SK-N-SH (cell line): Measurements from ENCODE around the gene VWF. TPM values are rescaled to one million over a fixed set of nuclear protein-coding genes. Genes with fewer than 3 reads are reported as not detected.

ENCODE experiments used
- CTCF ChIA-PET: fragments of 300-600, 350-600 bp; formaldehyde crosslinking; extraction: SDS; loops from one replicate; lab custom pipeline; 2021; lab: Yijun Ruan, JAX
- POLR2A ChIA-PET: fragments of 350-600 bp; sonication (Branson Sonifier 250); formaldehyde crosslinking; extraction: SDS; loops from one replicate; lab custom pipeline; 2020; ENCODE audit warnings: antibody characterized with exemption, inconsistent platforms; lab: Yijun Ruan, JAX
- DNase-seq: peaks from one replicate; pipeline ENCODE4 v3.0.0; 2012
- H2AFZ ChIP-seq: fragments of 200-600 bp; sonication (generic); 2 replicates; pipeline ENCODE4 v1.8.1; 2016; ENCODE audit warnings: antibody characterized with exemption, mild to moderate bottlenecking, low read depth
- H3F3A ChIP-seq: fragments of 200-600 bp; sonication (generic); replicated peaks from 2 replicates; pipeline ENCODE3; 2016; ENCODE audit warnings: antibody characterized with exemption, mild to moderate bottlenecking; ENCODE audit not compliant: insufficient read depth
- H3K27ac ChIP-seq, 2 experiments: fragments of 200-500 bp in 1 of 2; fragments of 200-600 bp in 1 of 2; sonication (Bioruptor generic) in 1 of 2; sonication (generic), shearing (Covaris generic) in 1 of 2; 2 replicates each; pipeline versions ENCODE4 v1.5.1 to v1.6.1; 2014 to 2016; ENCODE audit warnings: low read depth in 2 of 2, inconsistent platforms in 1 of 2, low read length in 1 of 2, mild to moderate bottlenecking in 1 of 2, mixed read lengths in 1 of 2
- H3K27me3 ChIP-seq: fragments of 200-600 bp; sonication (generic), shearing (Covaris generic); 2 replicates; pipeline ENCODE4 v1.6.1; 2016; ENCODE audit warnings: mixed run types; ENCODE audit not compliant: insufficient read depth
- H3K36me3 ChIP-seq, 2 experiments: fragments of 200-500 bp in 1 of 2; fragments of 200-600 bp in 1 of 2; sonication (Bioruptor generic) in 1 of 2; sonication (generic) in 1 of 2; replicated peaks in 1 of 2; 2 replicates each; pipeline versions ENCODE3 to v1.5.1; 2014 to 2016; ENCODE audit warnings: low read length in 1 of 2, mild to moderate bottlenecking in 1 of 2; ENCODE audit not compliant: insufficient read depth in 2 of 2, control insufficient read depth in 1 of 2
- H3K4me1 ChIP-seq, 2 experiments: fragments of 200-500 bp in 1 of 2; fragments of 200-600 bp in 1 of 2; sonication (Bioruptor generic) in 1 of 2; sonication (generic), shearing (Covaris generic) in 1 of 2; 2 replicates each; pipeline versions ENCODE4 v1.5.1 to v1.6.1; 2014 to 2016; ENCODE audit warnings: low read depth in 1 of 2, low read length in 1 of 2, mixed run types in 1 of 2; ENCODE audit not compliant: insufficient read depth in 2 of 2, control insufficient read depth in 1 of 2
- H3K4me2 ChIP-seq: fragments of 200-600 bp; sonication (generic), shearing (Covaris generic); 2 replicates; pipeline ENCODE4 v1.6.1; 2017; ENCODE audit warnings: mixed run types
- H3K4me3 ChIP-seq, 2 experiments: fragments of 200-500 bp in 1 of 2; fragments of 200-600 bp in 1 of 2; sonication (Bioruptor generic) in 1 of 2; sonication (generic), shearing (Covaris generic) in 1 of 2; 2 replicates each; pipeline versions ENCODE4 v1.5.1 to v1.8.1; 2014 to 2016; ENCODE audit warnings: low read depth in 2 of 2, inconsistent platforms in 1 of 2, low read length in 1 of 2, mild to moderate bottlenecking in 1 of 2, mixed read lengths in 1 of 2, moderate library complexity in 1 of 2
- H3K79me2 ChIP-seq: fragments of 200-600 bp; sonication (generic); 2 replicates; pipeline ENCODE4 v1.8.1; 2017; ENCODE audit warnings: mild to moderate bottlenecking; ENCODE audit not compliant: insufficient read depth
- H3K9ac ChIP-seq: fragments of 200-600 bp; sonication (generic); 2 replicates; pipeline ENCODE4 v1.6.1; 2017; ENCODE audit warnings: mixed run types
- H3K9me2 ChIP-seq: fragments of 200-600 bp; sonication (generic); 2 replicates; pipeline ENCODE4 v1.6.1; 2017; ENCODE audit warnings: mixed run types
- H3K9me3 ChIP-seq: fragments of 200-600 bp; sonication (generic); 2 replicates; pipeline ENCODE4 v1.6.1; 2017; ENCODE audit warnings: mixed run types, mild to moderate bottlenecking, moderate library complexity
- H4K20me1 ChIP-seq: fragments of 200-600 bp; sonication (generic); 2 replicates; pipeline ENCODE4 v1.6.1; 2017; ENCODE audit warnings: mild to moderate bottlenecking, mixed run types; ENCODE audit not compliant: insufficient read depth
- ELF1 ChIP-seq: IDR thresholded peaks from 2 replicates; pipeline ENCODE4 v1.4.0; 2012
- EP300 ChIP-seq, 2 experiments: IDR thresholded peaks; 2 replicates each; pipeline versions ENCODE4 v1.4.0 to v1.6.1; 2012; ENCODE audit warnings: borderline replicate concordance in 1 of 2, low read depth in 1 of 2, low read length in 1 of 2
- FOSL2 ChIP-seq: IDR thresholded peaks from 2 replicates; pipeline ENCODE4 v1.4.0; 2012; ENCODE audit warnings: low read depth, mild to moderate bottlenecking, moderate library complexity, borderline replicate concordance
- FOXJ3 ChIP-seq: sonication (generic); formaldehyde crosslinking; IDR thresholded peaks from 2 replicates; pipeline ENCODE4 v1.5.1; 2020; ENCODE audit warnings: mild to moderate bottlenecking, missing genetic modification reagents
- FOXM1 ChIP-seq: IDR thresholded peaks from 2 replicates; pipeline ENCODE4 v1.4.0; 2012; ENCODE audit warnings: low read depth, mild to moderate bottlenecking
- GATA2 ChIP-seq: sonication (generic); formaldehyde crosslinking; IDR thresholded peaks from 2 replicates; pipeline ENCODE4 v1.5.0; 2020; ENCODE audit warnings: mild to moderate bottlenecking, missing genetic modification reagents
- IRF3 ChIP-seq: fragments of 150-350 bp; IDR thresholded peaks from 2 replicates; pipeline ENCODE4 v1.6.1; 2016; ENCODE audit warnings: mild to moderate bottlenecking, low read depth, low read length
- MAX ChIP-seq: IDR thresholded peaks from 2 replicates; pipeline ENCODE4 v1.4.0; 2012; ENCODE audit warnings: low read depth
- MEF2A ChIP-seq: IDR thresholded peaks from 2 replicates; pipeline ENCODE4 v1.4.0; 2012; ENCODE audit warnings: low read depth, borderline replicate concordance
- MXI1 ChIP-seq: IDR thresholded peaks from 2 replicates; pipeline ENCODE4 v1.6.1; 2012; ENCODE audit warnings: mild to moderate bottlenecking, low read depth, low read length, improper control_type of control experiment
- NRF1 ChIP-seq: IDR thresholded peaks from 2 replicates; pipeline ENCODE4 v1.6.1; 2012; ENCODE audit warnings: low read depth, mild to moderate bottlenecking, low read length
- PBX3 ChIP-seq: IDR thresholded peaks from 2 replicates; pipeline ENCODE4; 2012
- RCOR1 ChIP-seq: fragments of 150-350 bp; IDR thresholded peaks from 2 replicates; pipeline ENCODE4 v1.6.1; 2017; ENCODE audit warnings: antibody characterized with exemption, low read length
- REST ChIP-seq: IDR thresholded peaks from 2 replicates; pipeline ENCODE4 v1.6.1; 2012; ENCODE audit warnings: mild to moderate bottlenecking, low read depth, low read length, moderate library complexity
- RXRA ChIP-seq: IDR thresholded peaks from 2 replicates; pipeline ENCODE4 v1.4.0; 2012; ENCODE audit warnings: low read depth, mild to moderate bottlenecking, borderline replicate concordance
- TAF1 ChIP-seq: IDR thresholded peaks from 2 replicates; pipeline ENCODE4 v1.6.1; 2012; ENCODE audit warnings: low read depth, mild to moderate bottlenecking, low read length, moderate library complexity, borderline replicate concordance
- TEAD4 ChIP-seq: IDR thresholded peaks from 2 replicates; pipeline ENCODE4 v1.4.0; 2012; ENCODE audit warnings: mild to moderate bottlenecking, borderline replicate concordance; ENCODE audit not compliant: insufficient read depth
- YY1 ChIP-seq: IDR thresholded peaks from 2 replicates; pipeline ENCODE4 v1.4.0; 2012; ENCODE audit warnings: low read depth, mild to moderate bottlenecking
- ZBTB33 ChIP-seq: IDR thresholded peaks from 2 replicates; pipeline ENCODE4 v1.4.0; 2012; ENCODE audit warnings: low read depth, borderline replicate concordance
- WGBS: methylation state at CpG from one replicate; pipeline ENCODE4 v1.1.6; 2017; ENCODE audit warnings: low lambda C conversion rate; 5-methylcytosine and 5-hydroxymethylcytosine counted together
- polyA plus RNA-seq, 3 experiments: library from polyadenylated mRNA; depleted of rRNA; stranded (reverse); fragments of >200 nt; gene quantifications; 2 replicates each; pipeline ENCODE4 v1.2.3, GENCODE V29; 2012

The VWF gene
- polyA plus RNA-seq, 1 of the 3 experiments (the other 2 are of a cell fraction) = 0.12 TPM

GRCh38 chr12:5908251-5908650 is 216.2 kb downstream of the VWF start:
- no peak overlapping the region for H3K9ac ChIP-seq
- no peaks in the 10 kb centered on the region for H3K79me2 ChIP-seq
- H3K9me3 ChIP-seq = no peaks in the 10 kb centered on the region
- no peak for DNase-seq
- 11% methylated on average over 7 of the region's 7 CpGs for WGBS
- H3F3A ChIP-seq = no peaks in the 10 kb centered on the region
- TF ChIP-seq TEAD4 (no peak), MXI1 (no peak), TAF1 (no peak), FOXJ3 (CRISPR knock-in tag) (no peak), MAX (no peak), YY1 (no peak), PBX3 (no peak), IRF3 (no peak), MEF2A (no peak), REST (no peak), ZBTB33 (no peak), GATA2 (no peak), NRF1 (no peak), ELF1 (no peak), EP300 (IDR thresholded peaks at IDR 0.05; ENCODE audit: borderline replicate concordance in 1 of 2, low read depth in 1 of 2, low read length in 1 of 2) (no peak), FOSL2 (no peak), RCOR1 (no peak), RXRA (no peak), FOXM1 (no peak)
- no peaks in the 10 kb centered on the region for H3K9me2 ChIP-seq
- CTCF ChIA-PET = no interaction called here
- H4K20me1 ChIP-seq = no peaks in the 10 kb centered on the region
- no peak overlapping the region for H3K4me2 ChIP-seq
- no peaks in the 10 kb centered on the region for H3K36me3 ChIP-seq
- no peak overlapping the region for H3K4me3 ChIP-seq
- no peak overlapping the region for H3K27ac ChIP-seq
- H3K4me1 ChIP-seq = peaks cover 0 to 11% of the 10 kb centered on the region in 2 experiments; a peak in 1 of 4 replicates
- H2AFZ ChIP-seq = no peak overlapping the region
- POLR2A ChIA-PET = no interaction called here
- peaks cover 38% of the 10 kb centered on the region; the same call in 1 of the 2 replicates for H3K27me3 ChIP-seq
